Stimulated activated naive CD4-positive, alpha-beta T cell treated with Interleukin-2 at 50 U/mL for 16 hours (primary cell): ENCODE data around the gene SHB.
A peak's percentile ranks its signal among the peaks of the same experiment; 100 is the strongest.

ENCODE experiments used
- DNase-seq: peaks from one replicate; lab custom pipeline; 2025; lab: John Stamatoyannopoulos, UW

The SHB gene

DNA sequence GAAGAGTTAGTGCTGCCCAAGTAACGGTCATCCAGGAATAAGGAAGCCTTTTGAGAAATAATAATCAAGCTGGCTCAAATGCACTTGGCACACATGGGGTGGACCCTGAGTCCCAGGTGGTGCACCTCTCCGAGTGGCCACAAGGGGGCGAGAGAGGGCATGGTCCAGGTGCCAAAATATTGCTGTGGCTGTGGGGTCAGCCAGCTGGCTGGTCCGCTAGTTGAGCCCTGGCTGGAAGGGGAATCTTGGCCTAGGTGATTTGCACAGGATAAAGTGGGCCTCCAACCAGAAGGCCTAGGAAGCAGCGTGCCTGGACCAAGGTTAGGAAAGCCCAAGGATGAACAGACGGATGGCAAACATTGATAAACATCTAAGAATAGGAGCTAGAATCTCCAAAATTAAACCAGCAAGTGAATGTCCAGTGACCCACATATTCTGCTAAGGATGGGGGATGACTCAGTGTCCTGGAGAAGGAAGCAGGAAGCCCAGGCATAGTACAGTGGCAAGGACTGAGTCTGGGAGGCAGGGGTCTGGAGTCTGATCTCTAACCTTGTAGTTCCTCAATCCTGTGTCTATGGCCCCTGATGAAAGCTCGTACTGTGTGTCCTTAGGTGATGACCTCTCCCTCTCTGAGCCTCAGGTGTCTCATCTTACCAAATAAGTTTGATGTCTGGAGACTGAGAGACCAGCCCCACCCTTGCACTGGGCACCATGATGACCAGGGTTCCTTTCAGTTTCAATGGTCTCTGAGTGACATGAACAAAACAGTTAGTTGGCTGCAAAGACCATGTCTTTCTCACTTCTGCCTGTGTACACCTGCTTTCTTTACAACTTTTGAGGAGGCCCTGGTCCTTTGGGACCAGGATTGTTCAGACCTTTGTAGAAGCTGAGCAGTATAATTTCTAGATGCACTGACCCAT lies 19.2 kb upstream of the SHB start:
- DNase-seq = peak; percentile 54

- DNase-seq = no peak
These were observed 17.5 kb upstream of the SHB start for GRCh38 chr9:38086496-38086895.

DNA sequence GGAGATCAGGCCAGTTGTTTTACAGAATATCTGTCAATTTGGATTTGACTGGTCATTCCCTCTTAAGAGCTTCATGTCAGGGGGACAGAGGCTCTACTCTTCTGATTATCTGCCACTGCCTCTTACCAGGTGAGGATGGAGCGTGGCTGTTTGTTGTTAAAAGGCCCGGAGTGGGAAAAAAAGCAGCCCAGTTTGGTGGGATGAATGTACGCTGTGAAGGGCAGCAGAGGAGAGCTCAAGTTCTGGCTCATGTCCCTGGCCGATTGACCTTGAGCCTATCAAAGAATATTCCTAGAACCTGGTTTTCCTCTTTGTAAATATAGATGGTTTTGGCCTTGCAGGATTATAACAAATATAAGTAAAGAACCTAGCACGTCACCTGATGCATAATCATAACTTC lies 16.3 kb upstream of the SHB start:
- DNase-seq = no peak

- no peak for DNase-seq
These were observed 15.5 kb upstream of the SHB start for GRCh38 chr9:38084556-38084880.

DNA sequence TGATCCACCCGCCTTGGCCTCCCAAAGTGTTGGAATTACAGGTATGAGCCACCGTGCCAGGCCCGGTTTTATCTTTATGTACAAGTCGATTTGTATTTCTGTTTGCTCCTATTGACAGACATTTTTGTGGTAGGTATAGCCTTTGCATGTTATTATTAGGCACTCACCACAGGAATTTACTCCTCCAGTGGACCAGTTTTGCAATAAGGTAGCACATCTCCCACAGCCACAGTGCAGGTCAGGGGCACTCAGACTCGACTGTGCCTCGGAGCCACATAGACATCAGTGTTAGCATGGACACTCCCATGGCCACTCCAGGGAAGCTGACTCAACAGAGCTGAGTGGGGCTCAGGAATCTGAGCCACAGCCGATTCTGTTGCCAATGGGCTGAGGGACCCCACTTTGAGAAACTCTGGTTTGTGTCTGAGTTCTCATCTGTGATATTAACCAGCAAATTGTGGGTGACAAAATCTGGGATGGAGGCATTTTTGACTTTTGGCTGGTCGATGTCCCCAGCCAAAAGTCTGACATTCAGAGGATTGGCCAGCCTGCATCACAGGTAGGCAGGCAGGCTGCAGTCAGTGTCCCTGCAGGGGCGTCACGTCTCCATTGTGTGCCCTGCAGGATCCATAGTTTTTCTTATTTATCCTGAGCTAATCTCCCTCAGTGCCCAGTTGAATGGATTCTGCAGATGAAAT lies 15.0 kb upstream of the SHB start:
- DNase-seq = no peak

DNA sequence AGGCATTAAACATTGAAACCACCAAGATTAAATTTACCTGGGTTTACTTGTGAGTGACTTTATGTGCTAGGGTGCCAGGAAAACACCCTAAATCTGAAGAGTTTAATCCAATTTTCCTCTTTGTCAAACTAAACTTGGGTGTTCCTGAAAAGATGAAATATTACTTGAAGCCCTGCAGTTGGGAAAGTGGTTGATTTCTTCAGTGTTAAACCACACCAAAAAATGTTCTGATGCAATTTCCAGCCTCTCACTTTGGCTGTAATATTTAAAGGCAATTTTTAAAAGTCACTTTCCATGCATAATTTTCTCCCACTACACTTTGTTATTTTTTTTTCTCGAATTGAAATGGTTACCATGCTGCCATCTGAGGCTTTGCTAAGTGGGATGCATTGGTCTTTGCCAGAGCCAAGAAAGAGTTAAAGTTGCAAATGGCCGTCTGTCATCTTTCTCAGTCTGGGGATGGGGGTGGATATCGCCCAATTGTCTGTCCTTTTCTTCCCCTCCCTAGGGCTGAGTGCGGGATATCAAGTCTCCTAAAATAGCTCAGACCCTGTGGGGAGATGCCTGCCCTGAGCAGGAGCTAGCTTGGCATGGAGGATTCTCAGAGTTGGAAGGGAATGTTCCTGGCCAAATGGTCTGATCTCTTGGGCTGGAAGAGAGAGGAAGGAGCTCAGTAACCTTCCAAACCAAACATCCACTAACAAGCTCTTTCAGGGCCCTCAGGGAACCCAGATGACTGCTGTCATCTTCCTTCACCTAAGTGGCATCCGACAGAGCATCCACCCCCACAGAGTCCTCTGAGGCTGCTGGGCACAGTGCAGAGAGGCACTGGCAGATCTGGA lies 13.6 kb upstream of the SHB start:
- no peak for DNase-seq

DNA sequence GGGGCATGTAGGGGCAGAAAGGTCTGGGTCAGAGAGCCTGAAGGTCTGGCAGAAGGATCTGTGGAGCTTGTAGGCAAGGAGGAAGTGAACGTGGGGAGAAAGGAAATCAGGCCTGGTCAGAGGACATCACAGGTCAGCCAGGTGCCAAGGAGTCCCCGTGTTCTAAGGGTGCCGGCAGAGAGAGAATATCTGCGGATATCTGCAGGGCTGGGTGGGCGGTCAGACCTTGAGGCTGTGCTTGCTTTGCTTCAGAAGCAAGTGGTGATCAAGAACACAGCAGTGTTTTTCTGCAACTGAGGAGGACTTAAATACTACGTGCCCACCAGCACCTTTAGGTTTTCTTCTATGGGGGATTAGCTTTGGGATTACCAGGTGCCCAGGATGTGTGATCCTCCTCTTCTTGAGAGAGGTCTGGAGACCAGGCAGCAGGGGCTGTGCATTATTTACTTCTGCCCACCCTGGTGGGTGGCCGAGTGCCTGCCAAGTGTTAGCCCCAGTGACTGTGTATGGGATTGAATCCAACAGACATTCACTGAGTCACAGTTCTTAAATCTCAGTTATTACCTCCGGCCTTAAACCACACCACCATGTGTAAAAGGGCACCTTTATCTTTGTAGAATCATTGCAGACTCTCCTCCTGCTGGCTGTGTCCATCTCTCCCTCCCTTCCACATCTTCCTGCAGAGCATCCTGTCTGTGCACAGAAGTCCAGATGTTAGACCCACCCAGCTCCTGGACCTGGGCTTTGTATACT lies 12.5 kb upstream of the SHB start:
- DNase-seq = no peak

DNA sequence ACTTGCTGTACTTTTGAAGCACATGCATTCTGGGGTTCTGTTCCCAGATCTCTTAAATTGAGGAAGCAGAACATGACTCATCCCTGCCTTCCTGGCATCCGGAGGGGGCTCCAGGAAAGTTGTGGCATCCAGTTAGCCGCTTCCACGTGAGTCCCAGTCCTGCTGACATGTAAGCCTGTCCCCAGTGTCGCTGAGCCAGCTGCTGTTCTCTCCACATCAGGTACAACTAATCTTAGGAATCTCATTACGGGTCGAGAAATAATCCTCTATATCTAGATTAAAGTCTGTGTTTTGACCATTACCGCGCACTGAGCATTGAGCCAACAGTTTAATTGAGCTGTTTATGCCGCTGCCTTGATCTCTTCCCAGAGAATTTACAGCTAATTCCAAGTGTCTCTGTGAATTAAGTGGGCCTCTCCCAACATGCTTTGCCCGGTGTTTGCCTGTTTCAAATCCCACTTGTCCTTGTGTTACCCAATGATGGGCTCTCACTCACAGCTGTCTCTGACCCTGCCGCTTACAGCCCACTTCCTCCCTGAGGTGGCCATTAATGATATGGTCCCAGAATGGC lies 10.5 kb upstream of the SHB start:
- DNase-seq = no peak

DNA sequence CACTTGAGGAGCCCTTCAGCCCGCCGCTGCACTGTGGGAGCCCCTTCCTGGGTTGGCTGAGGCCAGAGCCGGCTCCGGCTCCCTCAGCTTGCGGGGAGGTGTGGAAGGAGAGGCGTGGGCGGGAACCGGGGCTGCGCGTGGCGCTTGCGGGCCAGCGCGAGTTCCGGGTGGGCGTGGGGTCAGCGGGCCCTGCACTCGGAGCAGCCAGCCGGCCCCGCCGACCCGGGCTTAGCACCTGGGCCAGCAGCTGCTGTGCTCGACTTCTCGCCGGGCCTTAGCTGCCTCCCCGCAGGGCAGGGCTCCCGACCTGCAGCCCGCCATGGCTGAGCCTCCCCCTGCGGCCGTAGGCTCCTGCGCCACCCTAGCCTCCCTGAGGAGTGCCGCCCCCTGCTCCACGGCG lies 6.2 kb upstream of the SHB start:
- no peak for DNase-seq

- no peak for DNase-seq
These were observed 5.5 kb upstream of the SHB start for GRCh38 chr9:38074441-38074961.

- DNase-seq = no peak
These were observed 4.9 kb upstream of the SHB start for GRCh38 chr9:38073882-38074281.

- no peak for DNase-seq
These were observed 2.6 kb upstream of the SHB start for GRCh38 chr9:38071470-38072134.

DNA sequence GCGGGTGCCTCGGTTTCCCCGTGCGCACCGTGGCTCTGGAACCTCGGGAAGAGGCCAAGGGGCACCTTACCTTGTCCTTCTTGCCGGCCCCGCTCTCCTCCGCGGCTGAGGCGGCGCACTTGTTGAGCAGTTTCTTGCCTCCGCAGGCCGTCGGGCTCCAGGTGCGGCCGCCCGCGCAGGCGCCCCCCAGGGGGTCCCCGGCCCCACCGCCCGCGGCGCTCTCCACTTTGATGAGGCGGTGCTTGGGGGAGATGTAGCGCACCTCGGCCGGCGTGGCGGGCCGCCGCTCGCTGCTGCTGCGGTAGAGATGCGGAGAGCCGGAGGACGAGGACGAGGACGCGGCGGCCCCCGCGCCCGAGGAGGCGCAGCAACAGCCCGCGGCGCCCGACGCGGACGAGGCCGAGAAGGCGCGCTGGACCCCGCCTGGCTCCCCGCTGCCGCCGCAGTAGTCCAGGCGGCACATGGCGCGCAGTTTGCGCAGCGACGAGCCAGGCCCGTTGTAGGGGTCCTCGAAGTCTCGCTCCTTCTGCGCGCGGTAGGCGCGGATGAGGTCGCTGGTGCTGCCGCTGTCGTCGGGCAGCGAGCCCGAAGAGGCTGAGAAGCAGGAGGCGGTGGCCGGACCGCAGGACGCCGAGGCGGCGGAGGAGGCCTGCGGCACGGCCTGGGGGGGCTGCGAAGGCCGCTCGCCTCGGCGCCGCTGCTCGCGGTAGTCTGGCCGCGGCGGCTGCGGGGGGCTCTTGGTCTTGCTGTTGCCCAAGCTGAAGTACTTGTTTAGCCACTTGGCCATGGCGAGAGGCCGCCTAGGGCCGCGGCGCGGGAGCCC lies 957 bp downstream of the SHB start:
- DNase-seq = no peak

- DNase-seq = no peak
These were observed 1.8 kb downstream of the SHB start for GRCh38 chr9:38066914-38067858.

DNA sequence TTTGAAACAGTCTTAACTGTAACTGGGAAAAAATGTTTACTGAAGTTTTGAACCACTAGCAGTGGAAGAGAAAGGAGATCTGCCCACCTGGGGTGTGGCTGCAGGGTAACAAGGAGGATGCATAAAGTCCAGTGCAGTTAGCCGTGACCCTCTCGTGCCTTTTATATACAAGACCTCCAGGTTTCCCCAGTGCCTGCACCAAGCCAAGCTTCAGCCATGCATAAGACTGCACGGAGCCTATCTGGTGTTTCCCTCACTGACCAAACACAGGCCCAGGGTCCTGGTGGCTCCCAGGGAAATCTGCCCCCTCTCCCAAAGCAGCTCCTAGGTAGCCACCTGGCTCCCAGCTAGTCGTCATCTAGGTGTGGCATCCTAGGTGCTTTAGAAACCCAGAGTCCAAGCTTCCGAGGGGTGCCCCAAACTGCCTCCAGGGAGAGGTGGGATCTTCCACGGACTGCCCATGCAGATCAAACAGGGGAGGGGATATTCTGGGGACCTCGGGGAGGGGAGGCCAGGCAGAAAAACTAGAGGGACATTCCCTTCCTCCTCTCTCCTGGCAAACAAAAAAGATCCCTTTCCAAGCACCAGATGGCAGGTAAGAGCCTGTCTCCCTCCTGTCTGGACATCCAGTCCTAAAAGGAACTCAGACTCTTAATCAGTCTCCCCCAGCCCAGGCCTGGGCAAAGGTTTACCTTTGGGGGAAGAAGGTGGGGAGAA lies 2.7 kb downstream of the SHB start:
- DNase-seq = no peak

GRCh38 chr9:38065369-38066075 lies 3.5 kb downstream of the SHB start:
- DNase-seq = no peak

GRCh38 chr9:38064842-38065368 lies 4.1 kb downstream of the SHB start:
- DNase-seq = no peak
